GM19452 (cell line): ENCODE data around the gene ZNF586.
A peak's percentile ranks its signal among the peaks of the same experiment; 100 is the strongest.
"Not testable (repeated sequence)": the region's sequence is repeated elsewhere in the genome, so short reads cannot be mapped to it uniquely, and the experiment has no call there.

ENCODE experiments used
- ATAC-seq: cut with Tn5 transposase; IDR thresholded peaks from one replicate; pipeline ENCODE4 v1.9.1; 2021; ENCODE audit not compliant: unreplicated experiment

The ZNF586 gene

DNA sequence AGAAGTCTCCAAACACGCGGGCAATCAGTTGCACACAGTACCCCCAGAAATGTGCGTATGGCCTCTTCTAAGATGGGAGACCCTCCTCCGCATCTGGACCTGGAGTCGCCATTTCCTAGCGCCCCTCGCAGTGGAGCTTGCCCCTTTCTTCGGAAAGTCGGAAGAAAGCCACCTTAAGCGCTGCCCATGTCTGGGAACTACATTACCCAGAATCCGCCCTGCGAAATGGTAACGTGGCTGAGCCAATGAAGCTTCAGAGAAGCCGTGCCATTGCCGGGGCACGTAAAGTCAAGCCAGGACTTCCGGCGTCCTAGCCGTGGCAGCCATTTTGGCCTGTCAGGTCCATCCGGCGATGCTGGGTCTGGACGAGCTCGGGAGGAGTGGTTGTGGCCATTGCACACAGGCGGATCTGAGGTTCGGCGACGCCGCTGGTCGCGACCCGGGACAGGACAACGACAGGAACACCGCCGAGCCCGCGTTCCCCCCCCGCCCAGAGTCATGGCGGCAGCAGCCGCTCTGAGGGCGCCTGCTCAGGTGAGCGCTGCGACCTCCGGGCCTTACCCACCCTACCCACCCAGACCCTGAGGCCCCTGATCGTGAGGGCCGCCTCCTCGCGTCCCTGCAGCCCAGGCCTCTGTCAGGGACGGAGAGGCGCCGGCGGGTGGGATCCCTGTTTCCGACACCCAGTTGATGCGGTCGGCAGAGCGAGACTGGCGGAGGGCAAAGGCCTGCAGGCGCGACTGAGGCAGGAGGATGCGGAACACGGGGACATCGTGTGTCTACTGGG, at the start of gene ZNF586:
ZNF586 (plus strand) TSS at position 332 of the 787 bp plus-strand sequence; CDS start at position 499, 167 bp downstream.
- ATAC-seq, result peak; percentile 96

DNA sequence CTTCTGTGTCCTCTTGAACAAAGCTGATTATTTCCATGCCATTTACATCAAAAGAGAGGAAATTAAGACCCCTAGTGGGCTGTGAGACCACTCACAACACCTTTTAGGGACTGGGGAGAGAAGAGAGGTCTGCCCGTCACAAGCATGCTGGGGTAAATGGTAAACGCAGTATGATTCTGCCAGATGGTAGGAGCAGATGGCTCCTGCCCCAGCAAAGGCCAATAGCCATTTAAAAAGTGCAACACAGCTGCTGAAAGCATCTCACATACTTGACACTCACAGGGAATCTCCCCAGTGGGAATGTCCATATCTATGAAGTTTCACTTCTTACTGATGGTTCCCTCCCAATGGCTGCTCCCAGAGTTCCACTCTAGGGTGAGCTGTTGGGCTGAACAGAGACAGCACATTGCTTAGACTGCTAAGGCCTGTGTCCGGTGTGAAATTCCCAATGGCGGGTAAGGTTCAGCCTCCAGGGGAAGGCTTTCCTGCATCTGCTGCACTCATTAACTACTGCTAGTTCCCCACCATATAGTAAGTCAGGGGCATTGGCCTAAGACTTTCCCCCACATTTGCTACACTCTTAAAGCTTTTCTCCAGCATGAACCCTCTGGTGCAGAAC, 49.5 kb upstream of the ZNF586 start:
- no peak for ATAC-seq

DNA sequence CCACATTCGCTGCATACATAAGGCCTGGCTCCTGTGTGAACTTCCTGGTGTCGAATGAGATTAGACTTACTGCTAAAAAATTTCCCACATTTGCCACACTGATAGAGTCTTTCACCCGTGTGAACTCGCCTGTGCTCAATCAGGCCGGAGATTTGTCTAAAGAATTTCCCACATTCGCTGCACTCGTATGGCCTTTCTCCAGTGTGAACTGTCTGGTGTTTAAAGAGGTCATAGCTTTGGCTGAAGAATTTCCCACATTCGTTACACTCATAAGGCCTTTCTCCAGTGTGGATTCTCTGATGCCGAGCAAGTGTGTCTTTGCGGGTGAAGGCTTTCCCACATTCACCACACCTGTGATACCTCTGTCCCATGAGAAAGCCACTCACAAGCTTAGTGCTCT, 48.6 kb upstream of the ZNF586 start:
- ATAC-seq, result no peak

DNA sequence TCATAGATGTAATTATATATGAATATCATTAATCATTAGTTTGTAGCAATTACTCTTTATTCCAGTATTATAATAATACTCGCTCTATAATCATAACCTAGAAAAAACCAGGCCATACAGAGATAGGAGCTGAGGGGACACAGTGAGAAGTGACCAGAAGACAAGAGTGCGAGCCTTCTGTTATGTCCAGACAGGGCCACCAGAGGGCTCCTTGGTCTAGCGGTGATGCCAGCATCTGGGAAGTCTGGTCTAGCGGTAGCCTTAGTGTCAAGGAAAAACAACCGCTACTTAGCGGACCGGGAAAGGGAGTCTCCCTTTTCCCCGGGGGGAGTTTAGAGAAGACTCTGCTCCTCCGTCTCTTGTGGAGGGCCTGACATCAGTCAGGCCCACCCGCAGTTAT, 31.2 kb upstream of the ZNF586 start:
- not testable (repeated sequence) for ATAC-seq

DNA sequence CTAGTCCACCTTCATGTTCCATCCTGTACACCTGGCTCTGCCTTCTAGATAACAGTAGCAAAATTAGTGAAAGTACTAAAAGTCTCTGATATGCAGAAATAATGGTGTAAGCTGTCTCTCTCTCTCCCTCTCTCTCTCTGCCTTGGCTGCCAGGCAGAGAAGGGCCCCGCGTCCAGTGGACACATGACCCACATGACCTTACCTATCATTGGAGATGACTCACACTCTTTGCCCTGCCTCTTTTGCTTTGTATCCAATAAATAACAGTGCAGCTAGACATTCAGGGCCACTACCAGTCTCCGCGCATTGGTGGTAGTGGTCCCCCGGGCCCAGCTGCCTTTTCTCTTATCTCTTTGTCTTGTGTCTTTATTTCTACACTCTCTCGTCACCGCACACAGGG, 30.7 kb upstream of the ZNF586 start:
- not testable (repeated sequence) for ATAC-seq

DNA sequence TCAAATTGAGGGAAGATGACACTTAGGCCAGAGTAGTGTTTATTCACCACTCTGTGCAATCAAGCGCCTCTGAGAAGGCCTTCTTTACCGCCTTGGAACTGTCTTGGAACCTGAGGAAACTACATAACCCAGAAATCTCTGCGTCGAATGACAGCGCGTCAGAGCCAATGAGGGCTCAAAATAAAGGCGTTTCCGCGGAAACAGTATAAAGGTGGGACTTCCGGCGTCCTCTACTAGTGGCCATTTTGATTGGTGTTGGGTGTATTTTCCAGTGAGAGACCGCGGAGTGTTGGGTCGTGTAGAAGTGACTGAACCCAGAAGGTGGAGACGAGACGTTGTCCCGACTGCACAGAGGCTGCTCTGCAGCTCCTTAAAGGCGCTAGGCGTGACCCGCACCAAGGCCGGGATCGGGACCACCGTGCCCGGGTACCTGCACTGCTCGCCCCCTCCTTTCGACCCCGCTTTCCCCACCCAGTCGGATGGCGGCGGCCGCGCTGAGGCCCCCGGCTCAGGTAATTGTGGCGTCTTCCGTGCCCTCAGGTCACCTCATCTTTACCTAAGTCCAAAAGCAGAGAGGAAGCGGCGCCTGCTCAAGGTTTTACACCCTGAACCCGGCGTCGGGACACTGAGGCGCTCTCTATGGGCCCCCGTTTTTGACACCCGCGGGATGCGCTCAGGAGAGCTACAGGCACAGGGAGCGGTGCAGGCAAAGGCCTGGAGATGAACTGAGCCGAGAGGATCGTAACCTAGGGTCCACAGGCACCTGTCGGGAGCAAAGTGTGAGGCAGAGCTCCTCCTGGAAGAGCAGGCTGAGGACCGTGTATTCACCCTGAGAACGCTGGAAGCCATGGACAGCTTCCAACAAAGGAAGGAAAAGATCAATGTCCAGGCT, 22.6 kb upstream of the ZNF586 start, which contains the start of gene ZNF776:
ZNF776 (plus strand) TSS at position 236 of the 892 bp plus-strand sequence; CDS start at position 480, 244 bp downstream.
- ATAC-seq, result peak; percentile 92

DNA sequence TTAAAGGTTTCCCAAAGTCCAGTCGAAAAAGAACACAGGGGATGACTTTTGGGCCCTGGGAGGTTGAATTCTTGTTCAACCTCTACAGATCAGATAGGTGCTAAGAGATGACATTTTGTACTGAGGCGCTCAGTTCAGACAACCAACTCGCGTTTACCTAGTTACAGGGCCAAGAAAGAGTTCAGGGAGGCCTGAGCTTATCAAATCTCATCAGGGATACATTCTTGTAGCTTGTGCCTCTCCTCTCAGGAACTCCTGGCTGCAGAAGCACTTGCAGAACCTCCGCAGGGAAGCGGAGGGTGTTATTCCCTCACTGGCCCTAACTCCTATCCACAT, 22.0 kb upstream of the ZNF586 start:
- no peak for ATAC-seq

DNA sequence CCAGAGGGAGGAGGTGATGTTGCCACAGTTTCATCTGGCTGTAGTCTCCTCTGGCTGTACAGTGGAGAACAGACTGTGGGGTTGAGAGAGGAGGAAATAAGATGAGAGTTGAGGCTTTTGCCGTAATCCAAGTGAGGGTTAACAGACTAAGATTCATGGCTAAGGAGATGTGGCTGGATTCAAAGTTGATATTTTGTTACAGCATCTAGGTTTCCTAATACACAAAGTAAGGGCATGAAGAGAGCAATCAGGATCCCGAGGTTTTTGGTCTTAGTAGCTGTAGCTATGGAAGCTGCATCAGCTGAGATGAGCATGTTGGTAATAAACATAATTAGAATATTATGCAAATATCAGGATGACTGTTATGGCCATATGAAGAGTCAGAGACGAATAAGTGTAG, 21.4 kb upstream of the ZNF586 start:
- ATAC-seq, result no peak

DNA sequence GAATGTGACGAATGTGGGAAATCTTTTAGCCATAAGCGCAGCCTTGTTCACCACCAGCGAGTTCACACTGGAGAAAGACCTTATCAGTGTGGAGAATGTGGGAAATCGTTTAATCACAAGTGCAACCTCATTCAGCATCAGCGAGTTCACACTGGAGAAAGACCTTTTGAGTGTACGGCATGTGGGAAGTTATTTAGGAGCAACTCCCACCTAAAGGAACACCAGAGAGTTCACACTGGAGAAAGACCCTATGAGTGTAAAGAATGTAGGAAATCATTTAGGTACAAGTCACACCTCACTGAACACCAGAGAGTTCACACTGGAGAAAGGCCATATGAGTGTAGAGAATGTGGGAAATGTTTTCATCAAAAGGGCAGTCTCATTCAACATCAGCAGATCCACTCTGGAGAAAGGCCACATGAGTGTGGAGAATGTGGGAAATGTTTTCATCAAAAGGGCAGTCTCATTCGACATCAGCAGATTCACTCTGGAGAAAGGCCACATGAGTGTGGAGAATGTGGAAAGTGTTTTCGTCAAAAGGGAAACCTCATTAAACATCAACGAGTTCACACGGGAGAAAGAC, 15.3 kb upstream of the ZNF586 start:
- ATAC-seq, result no peak

DNA sequence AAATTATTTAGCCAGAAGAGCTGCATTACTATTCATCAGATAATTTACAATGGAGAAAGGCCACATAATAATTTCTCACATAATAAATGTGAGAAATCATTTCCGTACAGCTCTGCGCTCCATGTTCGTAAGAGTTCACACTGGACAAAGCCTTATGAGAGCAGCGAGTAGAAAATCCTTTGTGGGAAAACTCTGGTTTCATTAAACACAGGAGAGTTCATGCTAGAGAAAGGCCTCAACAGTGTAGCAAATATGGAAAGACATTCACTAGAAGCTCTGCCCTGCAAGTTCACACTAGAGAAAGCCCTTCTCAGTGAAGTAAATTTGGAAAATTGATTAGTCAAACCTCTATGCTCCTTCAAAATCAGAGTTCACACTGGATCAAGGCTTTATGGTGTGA, 14.4 kb upstream of the ZNF586 start:
- no peak for ATAC-seq

DNA sequence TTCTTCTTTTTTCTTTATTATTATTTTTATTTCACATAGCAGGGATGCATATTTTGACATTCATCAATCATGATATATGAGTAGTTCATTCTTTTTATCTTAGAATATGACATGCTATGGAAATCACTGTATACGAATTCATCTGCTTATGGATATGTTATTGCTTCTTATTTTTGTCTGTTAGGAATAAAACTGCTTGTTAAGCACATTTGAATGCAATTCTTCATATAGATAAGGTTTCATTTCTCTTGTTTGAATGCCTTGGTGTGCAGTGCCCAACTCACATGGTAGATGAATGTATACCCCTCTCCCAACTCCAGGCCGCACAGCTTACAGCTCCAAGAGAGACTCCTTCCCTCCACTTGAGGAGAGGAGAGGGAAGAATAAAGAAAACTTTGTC, 11.5 kb upstream of the ZNF586 start:
- ATAC-seq, result no peak

DNA sequence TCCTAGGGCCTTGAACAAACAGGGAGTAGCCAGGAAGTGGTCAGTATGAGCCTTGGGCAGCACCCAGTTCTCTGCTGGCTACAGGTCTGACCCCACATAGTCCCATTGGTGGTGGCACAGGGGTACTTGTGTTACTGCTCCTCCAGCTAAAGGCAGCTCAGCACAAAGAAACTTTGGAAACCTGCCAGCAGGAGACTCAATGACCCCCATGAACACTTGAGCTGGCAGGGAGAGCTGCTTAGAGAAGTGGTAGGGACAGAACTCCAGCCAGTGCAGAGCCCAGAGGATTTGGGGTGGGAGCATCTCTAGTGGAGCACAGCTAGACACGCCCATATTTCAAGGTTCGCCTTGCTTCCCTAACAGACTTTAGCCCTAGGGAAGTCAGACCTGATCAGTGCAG, 10.4 kb upstream of the ZNF586 start:
- ATAC-seq, result no peak

DNA sequence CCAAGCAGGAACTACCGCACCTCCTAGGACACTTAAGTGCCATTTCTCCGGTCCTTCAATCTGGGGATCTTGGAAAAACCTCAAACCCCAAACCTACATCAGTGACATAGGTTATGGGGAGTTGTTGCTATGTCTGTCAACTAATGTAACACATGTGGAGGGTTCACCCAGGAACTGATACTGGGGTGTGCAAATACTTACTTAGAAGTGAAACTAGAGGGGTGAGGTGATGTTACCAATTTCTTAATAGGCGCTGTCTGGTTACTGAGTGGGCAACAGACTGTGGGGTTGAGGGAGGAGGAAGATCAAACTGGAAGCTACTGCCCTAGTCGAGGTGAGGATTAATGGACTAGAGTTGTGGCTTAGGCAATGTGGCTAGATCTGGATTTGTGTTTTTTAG, 1.9 kb downstream of the ZNF586 start:
- no peak for ATAC-seq

DNA sequence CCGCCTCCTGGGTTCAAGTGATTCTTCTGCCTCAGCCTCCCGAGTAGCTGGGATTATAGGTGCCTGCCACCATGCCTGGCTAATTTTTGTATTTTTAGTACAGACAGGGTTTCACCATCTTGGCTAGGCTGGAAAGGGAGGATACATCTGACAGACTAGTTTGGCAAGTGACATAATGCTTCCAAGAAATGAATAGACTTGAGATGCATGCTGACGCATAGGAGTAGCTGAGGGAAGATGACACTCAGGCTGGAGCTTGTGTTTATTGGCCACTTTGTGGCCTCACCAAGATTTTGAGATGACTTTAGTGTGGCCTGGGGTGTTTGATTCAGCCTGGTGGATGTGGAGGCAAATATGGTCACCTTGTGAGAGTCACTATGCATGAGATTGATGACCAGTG, 4.0 kb downstream of the ZNF586 start:
- no peak for ATAC-seq

DNA sequence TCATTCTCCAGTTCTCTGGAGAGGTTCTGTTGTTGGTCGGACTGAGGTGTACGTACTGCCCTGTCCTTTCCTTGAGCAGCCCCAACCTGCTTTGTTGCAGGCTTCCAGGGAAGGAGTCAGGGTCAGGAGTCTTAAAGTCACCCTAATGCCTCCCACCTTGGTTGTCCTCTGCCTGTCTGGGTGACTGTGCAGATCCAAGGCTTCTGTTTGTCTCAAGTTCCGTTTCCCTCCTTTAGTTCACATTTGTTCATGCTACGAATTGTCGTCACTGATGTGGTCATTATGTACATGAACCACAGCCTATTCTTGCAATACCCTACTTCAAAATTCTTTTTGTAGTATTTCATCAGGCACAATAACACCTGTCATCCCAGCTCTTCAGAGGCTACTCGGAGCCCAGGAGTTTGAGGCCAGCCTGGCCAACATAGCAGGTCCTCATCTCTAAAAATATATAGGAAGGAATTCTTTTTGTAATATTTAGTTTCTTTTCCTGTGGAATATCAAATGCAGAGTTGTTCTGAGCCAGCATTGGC, 7.4 kb downstream of the ZNF586 start:
- ATAC-seq, result no peak

DNA sequence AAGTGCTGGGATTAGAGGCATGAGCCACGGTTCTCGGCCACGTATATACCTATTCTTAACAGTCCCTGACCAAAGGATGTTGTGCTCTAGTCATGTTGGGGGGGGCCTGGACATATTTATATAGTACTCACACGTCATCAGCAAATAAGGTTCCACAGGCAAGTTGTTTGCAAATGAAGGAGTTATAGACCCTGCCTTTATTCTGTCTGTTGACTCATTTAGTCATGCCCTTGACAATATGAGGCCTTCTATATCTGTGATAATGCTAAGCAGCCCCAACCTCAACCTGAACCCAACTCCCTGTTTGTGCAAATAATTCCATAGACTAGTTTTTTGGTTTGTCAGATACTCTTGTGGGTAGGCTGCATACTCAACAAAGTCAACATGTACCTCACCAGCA, 8.9 kb downstream of the ZNF586 start:
- no peak for ATAC-seq

DNA sequence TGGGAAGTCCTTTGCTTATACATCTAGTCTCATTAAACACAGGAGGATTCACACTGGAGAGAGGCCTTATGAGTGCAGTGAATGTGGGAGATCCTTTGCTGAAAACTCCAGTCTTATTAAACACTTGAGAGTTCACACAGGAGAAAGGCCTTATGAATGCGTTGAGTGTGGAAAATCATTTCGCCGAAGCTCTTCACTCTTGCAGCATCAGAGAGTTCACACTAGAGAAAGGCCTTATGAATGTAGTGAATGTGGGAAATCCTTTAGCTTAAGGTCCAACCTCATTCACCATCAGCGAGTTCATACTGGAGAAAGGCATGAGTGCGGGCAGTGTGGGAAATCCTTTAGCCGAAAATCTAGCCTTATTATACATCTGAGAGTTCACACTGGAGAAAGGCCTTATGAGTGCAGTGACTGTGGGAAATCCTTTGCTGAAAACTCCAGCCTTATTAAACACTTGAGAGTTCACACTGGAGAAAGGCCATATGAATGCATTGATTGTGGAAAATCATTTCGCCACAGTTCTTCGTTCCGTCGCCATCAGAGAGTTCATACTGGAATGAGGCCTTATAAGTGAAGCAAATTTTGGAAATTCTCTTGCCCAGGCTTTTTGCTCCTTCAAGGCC, 9.9 kb downstream of the ZNF586 start:
- ATAC-seq, result no peak

DNA sequence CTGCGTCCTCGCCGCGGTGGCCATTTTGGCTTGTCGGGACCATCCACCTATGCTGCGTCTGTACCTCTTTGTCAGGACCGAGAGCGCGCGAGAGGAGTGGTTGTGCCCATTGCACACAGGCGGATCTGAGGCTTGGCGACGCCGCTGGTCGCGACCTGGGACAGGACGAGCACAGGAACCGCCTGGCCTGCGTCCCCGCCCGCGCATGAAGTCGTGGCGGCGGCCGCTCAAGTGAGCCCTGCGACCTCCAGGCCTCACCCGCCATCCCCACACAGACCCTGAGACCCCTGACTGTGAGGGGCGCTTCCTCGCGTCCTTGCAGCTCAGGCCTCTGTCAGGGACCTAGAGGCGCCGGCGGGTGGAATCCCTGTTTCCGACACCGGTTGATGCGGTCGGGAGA, 16.8 kb downstream of the ZNF586 start:
- no peak for ATAC-seq

DNA sequence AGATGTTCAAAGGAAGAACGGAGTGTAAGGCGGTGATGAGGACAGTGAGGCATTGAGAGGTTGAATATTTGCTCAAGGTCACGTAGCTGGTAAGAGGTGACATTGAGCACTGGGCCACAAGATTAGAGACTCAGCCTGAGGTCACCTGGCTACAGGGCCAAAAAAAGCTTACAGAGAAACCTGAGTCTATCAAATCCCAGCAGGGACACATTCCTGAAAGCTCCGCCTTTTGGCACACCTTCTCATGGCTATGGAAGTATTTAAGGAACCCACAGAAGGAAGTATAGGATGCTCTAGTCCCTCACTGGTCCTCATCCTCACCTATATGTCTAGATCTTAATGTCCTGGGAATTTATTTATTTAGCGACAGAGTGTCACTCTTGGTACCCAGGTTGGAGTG, 17.4 kb downstream of the ZNF586 start:
- no peak for ATAC-seq

DNA sequence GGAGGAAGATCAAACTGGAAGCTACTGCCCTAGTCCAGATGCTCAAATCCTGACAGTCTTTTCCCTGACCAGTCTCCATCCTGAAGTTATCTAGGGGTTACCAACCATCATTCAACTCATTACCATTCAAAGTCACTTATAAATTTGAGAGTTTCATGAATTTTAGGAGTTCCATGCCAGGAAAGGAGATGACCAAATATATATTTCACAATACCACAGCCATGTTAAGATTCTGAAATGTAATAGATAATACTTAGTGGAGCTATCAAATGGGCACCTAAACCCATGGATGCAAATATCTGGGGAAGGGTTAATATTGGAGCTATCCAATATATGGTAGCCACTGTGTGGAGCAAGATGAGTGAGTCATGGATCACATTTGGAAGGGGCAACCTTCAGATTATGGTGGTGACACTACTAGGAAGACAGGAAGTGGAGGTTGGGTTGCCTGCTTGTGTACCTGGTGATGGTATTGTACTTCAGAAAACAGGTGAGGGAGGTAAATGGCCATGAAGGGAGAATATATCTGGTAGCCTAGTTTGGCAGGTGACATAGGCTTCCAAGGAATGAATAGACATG, 18.7 kb downstream of the ZNF586 start:
- ATAC-seq, result no peak
